HG03025 (cell line): ENCODE data around the gene UNC45B.
"Not testable (repeated sequence)": the region's sequence is repeated elsewhere in the genome, so short reads cannot be mapped to it uniquely, and the experiment has no call there.

Source experiments
- ATAC-seq: cut with Tn5 transposase; IDR thresholded peaks from one replicate; pipeline ENCODE4 v1.9.1; 2021; ENCODE audit warnings: mild to moderate bottlenecking, moderate library complexity; ENCODE audit not compliant: unreplicated experiment, low FRiP score

UNC45B gene

GRCh38 chr17:35147375-35147905 lies at the start of gene UNC45B:
Gene UNC45B, plus strand, starts transcription at chr17:35147817. Its CDS starts 447 bp downstream, at chr17:35148264.
- no peak for ATAC-seq

- no peak for ATAC-seq
Measured at GRCh38 chr17:35099908-35100307, 47.7 kb upstream of the UNC45B start.

- ATAC-seq: no peak
Measured at GRCh38 chr17:35101036-35101435, 46.6 kb upstream of the UNC45B start.

- no peak for ATAC-seq
Measured at GRCh38 chr17:35101725-35102124, 45.9 kb upstream of the UNC45B start.

GRCh38 chr17:35103271-35103670 lies 44.3 kb upstream of the UNC45B start:
- no peak for ATAC-seq

- ATAC-seq: no peak
Measured at GRCh38 chr17:35104844-35105450, 42.7 kb upstream of the UNC45B start.

- ATAC-seq: not testable (repeated sequence)
Measured at GRCh38 chr17:35110791-35111190, 36.8 kb upstream of the UNC45B start.

- no peak for ATAC-seq
Measured at GRCh38 chr17:35116845-35117244, 30.8 kb upstream of the UNC45B start.

GRCh38 chr17:35117984-35118383 lies 29.6 kb upstream of the UNC45B start:
- no peak for ATAC-seq

GRCh38 chr17:35119370-35120165 lies 28.0 kb upstream of the UNC45B start, which contains the start of gene RAD51D:
Gene RAD51D, minus strand, starts transcription at chr17:35119860. Its CDS starts 247 bp downstream, at chr17:35119613.
- ATAC-seq: peak; percentile 77

GRCh38 chr17:35121315-35121714 lies 26.3 kb upstream of the UNC45B start, which contains the start of gene FNDC8:
Gene FNDC8, plus strand, starts transcription at chr17:35121615. Its CDS starts 79 bp downstream, at chr17:35121694.
- ATAC-seq: no peak

- no peak for ATAC-seq
Measured at GRCh38 chr17:35127751-35128514, 19.7 kb upstream of the UNC45B start.

- ATAC-seq: no peak
Measured at GRCh38 chr17:35129154-35129972, 18.3 kb upstream of the UNC45B start.

- no peak for ATAC-seq
Measured at GRCh38 chr17:35129973-35130351, 17.7 kb upstream of the UNC45B start.

- ATAC-seq: no peak
Measured at GRCh38 chr17:35130392-35130791, 17.2 kb upstream of the UNC45B start.

- no peak for ATAC-seq
Measured at GRCh38 chr17:35132099-35132498, 15.5 kb upstream of the UNC45B start.

- ATAC-seq: no peak
Measured at GRCh38 chr17:35132816-35133550, 14.6 kb upstream of the UNC45B start.

- no peak for ATAC-seq
Measured at GRCh38 chr17:35135322-35135721, 12.3 kb upstream of the UNC45B start.

GRCh38 chr17:35138218-35138617 lies 9.4 kb upstream of the UNC45B start:
- no peak for ATAC-seq
